H1 (cell line): ENCODE data around the gene FAM47A. TPM values are rescaled to one million over a fixed set of nuclear protein-coding genes. Genes with fewer than 3 reads are reported as not detected.

Experiments used
- CTCF ChIA-PET: fragments of 300-600 bp; sonication (Branson Sonifier 250); formaldehyde crosslinking; loops from one replicate; lab custom pipeline; 2021; ENCODE audit not compliant: partially characterized antibody; lab: Charles Lee
- POLR2A ChIA-PET: fragments of 300-600 bp; sonication (Branson Sonifier 250); formaldehyde crosslinking; loops from one replicate; lab custom pipeline; 2021; ENCODE audit warnings: inconsistent platforms; ENCODE audit not compliant: partially characterized antibody; lab: Charles Lee
- DNase-seq, 2 experiments: peaks; one replicate each; pipeline versions ENCODE4 v3.0.0 to v3.0.0-alpha.2; 2010 to 2022; ENCODE audit warnings: low spot score in 2 of 2, low read depth in 1 of 2, mixed read lengths in 1 of 2
- FAIRE-seq: peaks from 2 replicates; lab custom pipeline; 2011; peaks lifted over from hg19 to GRCh38; lab: Jason Lieb, UNC
- H2AFZ ChIP-seq: 2 replicates; pipeline ENCODE4 v1.8.1; 2012; ENCODE audit warnings: low read length, inconsistent platforms
- H2AK5ac ChIP-seq: 2 replicates; pipeline ENCODE4 v1.6.1; 2013; ENCODE audit warnings: low read depth, low read length
- H2BK120ac ChIP-seq: replicated peaks from 2 replicates; pipeline ENCODE3; 2013; ENCODE audit warnings: low read depth, low read length, inconsistent platforms
- H2BK12ac ChIP-seq: 2 replicates; pipeline ENCODE4 v1.6.1; 2013; ENCODE audit warnings: low read depth, low read length
- H2BK15ac ChIP-seq: 2 replicates; pipeline ENCODE4 v1.6.1; 2013; ENCODE audit warnings: low read length
- H2BK20ac ChIP-seq: 2 replicates; pipeline ENCODE4 v1.6.1; 2013; ENCODE audit warnings: low read length
- H2BK5ac ChIP-seq: 2 replicates; pipeline ENCODE4 v1.6.1; 2013; ENCODE audit warnings: low read depth, low read length
- H3K14ac ChIP-seq: 2 replicates; pipeline ENCODE4 v1.6.1; 2013; ENCODE audit warnings: inconsistent platforms; ENCODE audit not compliant: insufficient read length
- H3K18ac ChIP-seq: 2 replicates; pipeline ENCODE4 v1.6.1; 2013; ENCODE audit warnings: low read length; ENCODE audit errors: extremely low read depth
- H3K23ac ChIP-seq: 2 replicates; pipeline ENCODE4 v1.6.1; 2013; ENCODE audit warnings: inconsistent platforms; ENCODE audit not compliant: insufficient read length
- H3K23me2 ChIP-seq: 2 replicates; pipeline ENCODE4 v1.6.1; 2013; ENCODE audit warnings: low read depth, low read length
- H3K27ac ChIP-seq: 2 replicates; pipeline ENCODE4 v1.6.1; 2011; ENCODE audit warnings: low read depth, low read length, inconsistent platforms
- H3K27me3 ChIP-seq, 4 experiments: replicated peaks in 1 of 4; 1 replicate in 1 of 4; 2 replicates in 3 of 4; pipeline versions ENCODE4 v1.6.1 to v1.8.1; 2011 to 2013; ENCODE audit warnings: low read length in 3 of 4, mild to moderate bottlenecking in 3 of 4, inconsistent platforms in 2 of 4, mixed read lengths in 2 of 4, moderate library complexity in 1 of 4; ENCODE audit not compliant: control insufficient read depth in 3 of 4, insufficient read depth in 3 of 4; ENCODE audit errors: extremely low read depth in 1 of 4
- H3K36me3 ChIP-seq, 4 experiments: 2 replicates each; pipeline versions ENCODE4 v1.6.1 to v1.8.1; 2011 to 2013; ENCODE audit warnings: mild to moderate bottlenecking in 4 of 4, low read length in 3 of 4, moderate library complexity in 2 of 4, control low read depth in 1 of 4, inconsistent platforms in 1 of 4; ENCODE audit not compliant: insufficient read depth in 4 of 4, control insufficient read depth in 2 of 4
- H3K4ac ChIP-seq: replicated peaks from 2 replicates; pipeline ENCODE3; 2013; ENCODE audit warnings: low read length, low read depth, mixed read lengths, inconsistent platforms; ENCODE audit not compliant: insufficient read length
- H3K4me1 ChIP-seq, 4 experiments: replicated peaks in 1 of 4; 1 replicate in 1 of 4; 2 replicates in 3 of 4; pipeline versions ENCODE4 v1.6.1 to v1.8.1; 2011 to 2013; ENCODE audit warnings: low read length in 3 of 4, inconsistent platforms in 2 of 4, mixed read lengths in 1 of 4; ENCODE audit not compliant: insufficient read depth in 4 of 4, control insufficient read depth in 3 of 4
- H3K4me2 ChIP-seq, 2 experiments: 2 replicates each; pipeline versions ENCODE4 v1.6.1 to v1.8.1; 2011 to 2013; ENCODE audit warnings: low read depth in 2 of 2, low read length in 2 of 2, control low read depth in 1 of 2, inconsistent platforms in 1 of 2, mild to moderate bottlenecking in 1 of 2; ENCODE audit not compliant: insufficient read depth in 1 of 2
- H3K4me3 ChIP-seq, 4 experiments: fragments of 200-600, 300-600 bp in 1 of 4; sonication (generic), shearing (Covaris generic), sonication (Bioruptor Twin) in 1 of 4; 2 replicates each; pipeline versions ENCODE4 v1.5.1 to v1.8.1; 2011 to 2016; ENCODE audit warnings: low read length in 4 of 4, low read depth in 3 of 4, control low read depth in 2 of 4, inconsistent platforms in 2 of 4, mild to moderate bottlenecking in 2 of 4, mixed read lengths in 1 of 4, moderate library complexity in 1 of 4; ENCODE audit not compliant: insufficient read depth in 2 of 4; ENCODE audit errors: extremely low read depth in 1 of 4
- H3K56ac ChIP-seq: replicated peaks from 2 replicates; pipeline ENCODE3; 2013; ENCODE audit warnings: low read depth, mild to moderate bottlenecking, mixed read lengths, low read length, inconsistent platforms; ENCODE audit not compliant: insufficient read length
- H3K79me1 ChIP-seq: 2 replicates; pipeline ENCODE4 v1.6.1; 2013; ENCODE audit warnings: low read depth, low read length, control low read depth
- H3K79me2 ChIP-seq, 2 experiments: 2 replicates each; pipeline versions ENCODE4 v1.6.1 to v1.8.1; 2012 to 2013; ENCODE audit warnings: low read length in 2 of 2, mild to moderate bottlenecking in 2 of 2, inconsistent platforms in 1 of 2; ENCODE audit not compliant: insufficient read depth in 2 of 2, control insufficient read depth in 1 of 2
- H3K9ac ChIP-seq, 4 experiments: replicated peaks in 1 of 4; 1 replicate in 1 of 4; 2 replicates in 3 of 4; pipeline versions ENCODE4 v1.6.1 to v1.8.1; 2011 to 2013; ENCODE audit warnings: low read depth in 3 of 4, low read length in 3 of 4, control low read depth in 2 of 4, mild to moderate bottlenecking in 2 of 4, moderate library complexity in 2 of 4, inconsistent platforms in 1 of 4; ENCODE audit errors: extremely low read depth in 1 of 4
- H3K9me3 ChIP-seq, 2 experiments: 2 replicates each; pipeline versions ENCODE4 v1.6.1 to v1.8.1; 2012 to 2013; ENCODE audit warnings: mild to moderate bottlenecking in 2 of 2, moderate library complexity in 2 of 2, control low read depth in 1 of 2, inconsistent platforms in 1 of 2, low read depth in 1 of 2, low read length in 1 of 2, mixed read lengths in 1 of 2; ENCODE audit not compliant: insufficient read depth in 2 of 2
- H4K20me1 ChIP-seq, 2 experiments: replicated peaks in 1 of 2; 2 replicates each; pipeline versions ENCODE3 to v1.8.1; 2011 to 2013; ENCODE audit warnings: inconsistent platforms in 2 of 2, low read length in 2 of 2, mild to moderate bottlenecking in 1 of 2; ENCODE audit not compliant: insufficient read depth in 2 of 2, control insufficient read depth in 1 of 2
- H4K5ac ChIP-seq: 2 replicates; pipeline ENCODE4 v1.6.1; 2013; ENCODE audit warnings: low read length, low read depth, mixed read lengths, inconsistent platforms; ENCODE audit not compliant: insufficient read length
- H4K8ac ChIP-seq: 2 replicates; pipeline ENCODE4 v1.8.0; 2013; ENCODE audit warnings: mild to moderate bottlenecking, moderate library complexity, low read length, inconsistent platforms; ENCODE audit not compliant: insufficient read depth; ENCODE audit errors: extremely low read depth
- H4K91ac ChIP-seq: replicated peaks from 2 replicates; pipeline ENCODE3; 2013; ENCODE audit warnings: low read length, mixed read lengths, inconsistent platforms; ENCODE audit not compliant: insufficient read length
- BRCA1 ChIP-seq: IDR thresholded peaks from 2 replicates; pipeline ENCODE4 v1.6.1; 2012; ENCODE audit warnings: low read depth, low read length, improper control_type of control experiment
- CBX8 ChIP-seq: fragments of 300-800, 300-1000 bp; sonication (generic); IDR thresholded peaks from 2 replicates; pipeline ENCODE4 v1.7.1; 2016; ENCODE audit warnings: low read depth, low read length, borderline replicate concordance
- CTBP2 ChIP-seq: IDR thresholded peaks from 2 replicates; pipeline ENCODE4 v1.7.0; 2011; ENCODE audit warnings: borderline replicate concordance, mild to moderate bottlenecking, moderate library complexity, mixed read lengths, low read length; ENCODE audit not compliant: insufficient read depth, insufficient read length
- NANOG ChIP-seq: IDR thresholded peaks from 2 replicates; pipeline ENCODE4 v1.6.1; 2011; ENCODE audit warnings: low read length, low read depth, mild to moderate bottlenecking, inconsistent platforms; ENCODE audit not compliant: insufficient read depth, poor library complexity, severe bottlenecking
- NRF1 ChIP-seq: IDR thresholded peaks from 2 replicates; pipeline ENCODE4 v1.6.1; 2011; ENCODE audit warnings: mild to moderate bottlenecking, low read depth, low read length, improper control_type of control experiment
- PHF8 ChIP-seq: fragments of 200-600 bp; sonication (generic); conservative IDR thresholded peaks from 2 replicates; pipeline ENCODE4 v1.7.1; 2012; ENCODE audit warnings: low read depth, mild to moderate bottlenecking, inconsistent platforms, low read length, moderate library complexity
- POLR2AphosphoS5 ChIP-seq: IDR thresholded peaks from 2 replicates; pipeline ENCODE4 v1.6.1; 2011; ENCODE audit warnings: low read depth, low read length
- RNF2 ChIP-seq: fragments of 200-900, 300-1000 bp; sonication (generic); IDR thresholded peaks from 2 replicates; pipeline ENCODE4 v1.7.1; 2016; ENCODE audit warnings: borderline replicate concordance, low read depth, mild to moderate bottlenecking, antibody characterized with exemption, low read length; ENCODE audit not compliant: poor library complexity, severe bottlenecking; ENCODE audit errors: missing control alignments
- TAF7 ChIP-seq: optimal IDR thresholded peaks from 2 replicates; pipeline ENCODE3; 2011; ENCODE audit warnings: low read depth, mild to moderate bottlenecking, inconsistent platforms, low read length, moderate library complexity, borderline replicate concordance
- TCF12 ChIP-seq: IDR thresholded peaks from 2 replicates; pipeline ENCODE4 v1.6.1; 2011; ENCODE audit warnings: low read depth, mild to moderate bottlenecking, low read length
- WGBS, 2 experiments: shearing (Covaris generic) in 1 of 2; methylation state at CpG; one replicate each; pipeline versions ENCODE4 v1.1.6 to v1.1.7; 2013 to 2015; ENCODE audit warnings: low lambda C conversion rate in 2 of 2, mixed read lengths in 2 of 2, inconsistent platforms in 1 of 2, low coverage in 1 of 2, missing lambda C conversion rate in 1 of 2; ENCODE audit not compliant: insufficient replicate concordance in 2 of 2, insufficient coverage in 1 of 2, insufficient read length in 1 of 2; ENCODE audit errors: extremely low coverage in 1 of 2, missing lambda C conversion rate in 1 of 2; 5-methylcytosine and 5-hydroxymethylcytosine counted together
- polyA plus RNA-seq, 7 experiments: library from polyadenylated mRNA; depleted of rRNA in 3 of 7; stranded (reverse) in 5 of 7; unstranded in 2 of 7; fragments of >200 nt in 5 of 7; fragments of 200-250 nt in 2 of 7; gene quantifications; 1 replicate in 5 of 7; 2 replicates in 1 of 7; 4 replicates in 1 of 7; pipeline versions ENCODE4 v1.2.1 to v1.2.3, GENCODE V29; 2011 to 2013; ENCODE audit warnings: missing spikeins in 2 of 7, mixed read lengths in 2 of 7
- total RNA-seq: library from RNA; stranded (reverse); fragmentation: NEBNext Ultra II Directional; extraction: Animal tissue kit (Norgen Biotek cat#: 25700); gene quantifications from 2 replicates; pipeline ENCODE4 v1.2.1, GENCODE V29; 2021

The FAM47A gene
- total and polyA plus RNA-seq, 2 of the 8 experiments (the other 6 are each of a cell fraction or from before 2014, with no cell fraction given): not detected

- ChIA-PET CTCF (no interaction called here), POLR2A (no interaction called here)
- Histone ChIP-seq H3K9ac (no peak overlapping the region), H3K9me3 (no peaks in the 10 kb centered on the region), H3K14ac (no peak overlapping the region), H3K4me3 (no peak overlapping the region), H4K8ac (no peak overlapping the region), H2AFZ (no peak overlapping the region), H4K5ac (no peak overlapping the region), H2BK20ac (no peak overlapping the region), H3K36me3 (no peaks in the 10 kb centered on the region), H4K20me1 (no peaks in the 10 kb centered on the region), H2BK120ac (no peak overlapping the region), H4K91ac (no peak overlapping the region), H3K56ac (no peak overlapping the region), H3K23ac (no peak overlapping the region), H3K18ac (no peak overlapping the region), H2BK12ac (no peak overlapping the region), H3K23me2 (no peaks in the 10 kb centered on the region), H3K27ac (no peak overlapping the region), H3K4ac (no peak overlapping the region), H2BK5ac (no peak overlapping the region), H3K4me2 (no peak overlapping the region), H3K79me1 (no peaks in the 10 kb centered on the region), H3K27me3 (no peaks in the 10 kb centered on the region), H2BK15ac (no peak overlapping the region), H3K79me2 (no peaks in the 10 kb centered on the region), H2AK5ac (no peak overlapping the region), H3K4me1 (no peaks in the 10 kb centered on the region)
- DNase-seq: no peak
- TF ChIP-seq NRF1 (no peak), PHF8 (no peak), NANOG (no peak), TAF7 (no peak), BRCA1 (no peak), RNF2 (no peak), TCF12 (no peak), CTBP2 (no peak), POLR2AphosphoS5 (no peak), CBX8 (no peak)
- 88% methylated on average over 1 of the region's 1 CpG; no CpG with 5 or more reads in 1 of the 2 experiments for WGBS, 2 experiments
- no peak for FAIRE-seq
Measured at GRCh38 chrX:34112459-34112858, 19.7 kb downstream of the FAM47A start.
